A549 (cell line): ENCODE measurements around the gene BTBD6.

Experiments used
- CTCF ChIP-seq: fragments of >200 bp; sonication (Bioruptor Twin); formaldehyde crosslinking; IDR thresholded peaks from 3 replicates; pipeline ENCODE4 v1.5.1; 2016
- PHF8 ChIP-seq: fragments of 200-600 bp; sonication (generic); IDR thresholded peaks from 2 replicates; pipeline ENCODE4 v1.6.1; 2016; ENCODE audit warnings: low read depth, mild to moderate bottlenecking, antibody characterized with exemption, moderate library complexity, borderline replicate concordance
- REST ChIP-seq: fragments of 200-600 bp; sonication (generic); IDR thresholded peaks from 2 replicates; pipeline ENCODE4 v1.6.1; 2016; ENCODE audit warnings: antibody characterized with exemption, mild to moderate bottlenecking, moderate library complexity

- TF ChIP-seq PHF8 = no peak
- no peak for TF ChIP-seq CTCF
- no peak for TF ChIP-seq REST
Observed at GRCh38 chr14:105223260-105223659, 25.1 kb upstream of the BTBD6 start.
